Hematopoietic multipotent progenitor cell treated with erythropoietin and hydrocortisone succinate and interleukin-3 and kit ligand, for 17 days (in vitro differentiated cells): ENCODE data around the gene MEI4.
"Not testable (repeated sequence)": the region's sequence is repeated elsewhere in the genome, so short reads cannot be mapped to it uniquely, and the experiment has no call there.

Experiments used
- DNase-seq: peaks from one replicate; pipeline ENCODE4 v3.0.0-alpha.2; 2015; ENCODE audit warnings: low spot score

MEI4 gene

DNA sequence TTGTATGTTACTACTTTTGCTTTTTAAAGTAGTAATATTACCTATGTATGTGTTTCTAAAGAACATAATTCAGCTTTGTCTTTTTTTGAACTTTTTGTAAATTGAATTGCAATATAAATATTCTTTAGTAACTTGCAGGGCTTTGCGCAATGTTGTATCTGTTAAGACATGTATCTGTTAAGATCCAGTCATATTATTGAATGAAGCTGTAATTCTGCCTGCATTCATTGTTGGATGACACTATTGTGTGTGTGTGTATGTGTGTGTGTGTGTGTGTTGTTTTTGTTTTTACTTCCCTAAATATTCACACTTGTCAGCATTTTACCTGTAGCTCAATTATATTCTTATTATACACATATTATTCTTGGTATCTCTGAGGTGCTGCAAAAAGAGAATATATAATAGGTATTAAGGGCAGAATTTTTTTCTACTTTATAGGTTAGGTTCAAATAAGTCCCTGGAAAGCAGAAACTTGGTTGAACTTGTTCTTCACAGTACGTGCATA is 164.0 kb downstream of the MEI4 start:
- no peak for DNase-seq

- no peak for DNase-seq
Measured at GRCh38 chr6:77822265-77822664, 169.4 kb downstream of the MEI4 start.

- no peak for DNase-seq
Measured at GRCh38 chr6:77825204-77825603, 172.4 kb downstream of the MEI4 start.

- no peak for DNase-seq
Measured at GRCh38 chr6:77829736-77830135, 176.9 kb downstream of the MEI4 start.

GRCh38 chr6:77833749-77834148 is 180.9 kb downstream of the MEI4 start:
- not testable (repeated sequence) for DNase-seq

DNA sequence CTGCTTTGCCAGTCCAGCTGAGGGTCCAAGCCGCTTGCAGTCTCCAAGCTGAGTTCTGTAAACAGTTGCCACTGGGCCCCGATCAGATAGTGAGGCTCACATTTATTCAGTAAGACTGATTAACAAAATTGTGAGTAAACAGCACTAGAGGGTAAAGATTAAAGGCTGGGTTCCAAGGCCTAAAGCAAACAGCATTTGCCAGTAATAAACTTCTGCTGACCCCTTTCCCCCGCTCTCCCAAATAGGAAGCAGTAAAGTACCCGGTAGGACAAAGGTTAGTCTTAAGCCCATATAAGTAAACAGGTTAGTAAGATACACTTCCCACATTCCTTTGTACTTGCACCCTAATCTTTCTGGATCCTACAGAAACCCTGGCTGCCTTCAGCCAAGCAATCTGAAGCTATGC is 181.8 kb downstream of the MEI4 start:
- no peak for DNase-seq

GRCh38 chr6:77837034-77837784 is 184.4 kb downstream of the MEI4 start:
- DNase-seq: no peak

GRCh38 chr6:77839292-77839691 is 186.5 kb downstream of the MEI4 start:
- no peak for DNase-seq

DNA sequence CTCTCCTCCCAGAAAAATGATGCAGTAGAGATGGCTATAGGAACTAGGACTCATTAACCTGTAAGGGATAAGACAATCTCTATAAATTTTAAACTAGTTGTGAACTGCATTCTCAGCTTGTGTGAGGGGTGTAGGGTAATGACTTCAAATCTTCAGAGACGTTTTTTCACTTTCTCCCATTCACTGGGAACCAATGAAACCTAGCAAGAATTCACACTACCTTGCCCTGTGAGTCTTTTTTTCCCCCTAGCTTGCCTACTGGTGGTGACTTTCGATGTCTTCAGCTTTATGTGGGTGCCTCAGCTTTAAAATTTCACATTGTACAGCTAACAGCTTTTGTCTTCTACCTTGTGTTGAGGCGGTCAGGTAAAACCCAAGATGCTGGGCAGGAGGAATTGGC is 192.0 kb downstream of the MEI4 start:
- DNase-seq: no peak

GRCh38 chr6:77853401-77853800 is 200.6 kb downstream of the MEI4 start:
- DNase-seq: no peak

GRCh38 chr6:77856391-77856790 is 203.6 kb downstream of the MEI4 start:
- DNase-seq: no peak

- DNase-seq: no peak
Measured at GRCh38 chr6:77857421-77857820, 204.6 kb downstream of the MEI4 start.

GRCh38 chr6:77876300-77876699 is 223.5 kb downstream of the MEI4 start:
- no peak for DNase-seq

- DNase-seq: no peak
Measured at GRCh38 chr6:77879527-77879926, 226.7 kb downstream of the MEI4 start.

- no peak for DNase-seq
Measured at GRCh38 chr6:77880501-77880900, 227.7 kb downstream of the MEI4 start.

GRCh38 chr6:77883851-77884250 is 231.0 kb downstream of the MEI4 start:
- no peak for DNase-seq

DNA sequence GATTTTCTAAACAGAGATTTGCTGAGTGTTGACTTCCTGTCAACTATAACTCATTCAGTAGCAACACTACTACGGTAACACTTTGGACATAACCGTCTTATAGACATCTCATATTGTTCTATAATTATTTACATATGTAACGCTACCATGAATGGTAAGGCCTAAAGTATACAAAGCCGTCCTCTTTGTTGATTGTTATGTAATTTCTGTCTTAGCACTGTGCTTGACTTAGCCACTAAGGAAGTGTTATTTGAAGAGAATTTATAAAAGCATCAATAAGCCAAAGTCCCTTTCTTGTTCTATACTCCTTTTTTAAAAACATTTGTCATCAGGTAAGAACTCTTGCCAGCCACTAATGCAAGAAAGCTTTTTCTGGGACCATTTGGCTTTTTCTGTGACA is 240.6 kb downstream of the MEI4 start:
- no peak for DNase-seq

DNA sequence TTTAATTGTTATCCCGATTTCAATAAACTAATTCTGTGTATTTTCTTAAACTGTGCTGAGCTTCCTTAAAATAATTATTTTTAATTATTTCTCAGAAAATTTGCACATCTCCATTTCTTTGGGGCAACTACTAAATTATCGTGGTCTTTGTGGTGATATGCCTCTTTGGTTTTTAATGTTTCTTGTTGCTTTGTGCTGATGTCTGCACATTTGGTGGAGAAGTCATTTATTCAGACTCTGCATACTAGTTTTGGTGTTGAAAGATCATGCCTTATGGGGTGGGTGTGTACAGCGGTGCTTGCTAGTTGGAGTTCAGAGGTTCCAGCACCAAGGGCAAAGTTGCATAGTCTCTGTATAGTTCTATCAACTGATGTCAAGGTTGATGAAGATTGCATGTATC is 253.2 kb downstream of the MEI4 start:
- DNase-seq: no peak

- no peak for DNase-seq
Measured at GRCh38 chr6:77910826-77911225, 258.0 kb downstream of the MEI4 start.

DNA sequence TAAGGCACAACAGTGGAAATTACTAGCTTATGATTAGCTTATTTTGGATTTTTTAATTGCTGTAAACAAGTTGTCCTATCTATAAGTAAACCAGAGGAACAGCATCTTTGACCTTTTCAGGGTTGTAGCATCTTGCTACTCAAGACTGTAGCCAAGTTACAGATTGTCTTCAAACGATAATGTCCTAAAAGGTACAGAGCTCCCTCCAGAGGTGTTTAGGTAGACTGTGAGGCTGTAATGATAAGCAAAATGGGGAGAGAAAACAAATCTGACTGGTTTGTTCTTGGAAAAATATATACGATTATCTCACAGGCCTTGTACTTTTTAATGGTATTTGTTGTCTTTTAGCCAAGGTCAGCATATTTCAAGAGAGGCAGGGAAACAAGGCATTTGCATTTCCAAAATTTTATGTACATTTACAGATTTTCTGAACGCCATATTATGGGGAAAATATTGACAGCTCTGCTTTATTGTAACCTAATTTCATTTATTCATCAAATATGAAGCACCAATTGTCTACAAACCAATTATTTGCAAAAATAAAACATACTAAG is 273.4 kb downstream of the MEI4 start:
- no peak for DNase-seq

DNA sequence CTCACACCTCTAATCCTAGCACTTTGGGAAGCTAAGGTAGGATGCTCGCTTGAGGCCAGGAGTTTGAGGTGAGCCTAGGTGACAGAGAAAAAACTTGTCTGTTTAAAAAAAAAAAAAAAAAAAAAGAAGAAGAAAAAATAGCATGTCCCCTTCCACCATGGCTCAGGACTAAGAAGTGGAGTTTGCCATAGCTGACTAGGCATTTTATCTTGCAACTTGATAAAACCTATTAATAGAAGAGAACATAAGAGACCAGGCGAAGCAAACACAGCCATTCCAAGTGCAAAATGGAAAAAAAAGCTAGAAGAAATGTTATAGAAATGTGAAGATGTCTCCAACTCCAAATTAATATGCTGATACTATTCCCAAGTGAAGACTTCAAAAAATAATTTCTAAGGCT is 277.5 kb downstream of the MEI4 start:
- DNase-seq: no peak

- no peak for DNase-seq
Measured at GRCh38 chr6:77930952-77931351, 278.1 kb downstream of the MEI4 start.

GRCh38 chr6:77962070-77962469 is 309.2 kb downstream of the MEI4 start:
- no peak for DNase-seq

DNA sequence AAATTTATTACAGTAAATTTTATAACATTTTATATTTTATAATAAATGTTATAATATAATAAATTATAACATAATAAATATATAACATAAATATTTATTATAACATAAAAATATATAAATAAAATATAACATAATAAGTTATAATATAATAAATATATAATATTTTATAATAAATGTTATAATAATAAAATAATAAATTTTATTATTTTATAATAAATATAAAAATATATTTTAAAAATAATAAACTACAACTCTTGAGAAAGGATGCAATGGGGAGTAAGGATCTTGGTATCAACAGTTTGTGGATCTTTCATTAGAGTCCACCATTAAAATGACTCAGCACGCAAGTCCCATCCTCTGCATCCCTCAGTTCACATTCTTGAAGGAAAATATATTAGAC is 312.6 kb downstream of the MEI4 start:
- DNase-seq: no peak
